NCI-H128 (cell line): ENCODE results near the gene IPCEF1.

ENCODE experiments used
- DNase-seq: peaks from one replicate; lab custom pipeline; 2025; ENCODE audit not compliant: unreplicated experiment; lab: John Stamatoyannopoulos, UW

IPCEF1 gene

DNA sequence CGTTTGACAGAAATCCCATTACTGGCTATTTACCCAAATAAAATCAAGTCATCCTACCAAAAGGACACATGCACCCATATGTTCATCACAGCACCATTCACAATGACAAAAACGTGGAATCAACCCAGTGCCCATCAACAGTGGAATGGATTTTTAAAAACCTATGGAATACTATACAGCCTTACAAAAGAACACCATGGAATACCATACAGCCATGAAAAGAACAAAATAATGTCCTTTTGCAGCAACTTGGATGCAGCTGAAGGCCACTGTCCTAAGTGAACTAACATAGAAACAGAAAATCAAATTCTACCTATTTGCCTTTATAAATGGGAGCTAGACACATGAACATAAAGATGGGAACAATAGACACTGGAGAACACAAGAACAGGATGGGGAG lies 17.4 kb upstream of the IPCEF1 start:
- no peak for DNase-seq

DNA sequence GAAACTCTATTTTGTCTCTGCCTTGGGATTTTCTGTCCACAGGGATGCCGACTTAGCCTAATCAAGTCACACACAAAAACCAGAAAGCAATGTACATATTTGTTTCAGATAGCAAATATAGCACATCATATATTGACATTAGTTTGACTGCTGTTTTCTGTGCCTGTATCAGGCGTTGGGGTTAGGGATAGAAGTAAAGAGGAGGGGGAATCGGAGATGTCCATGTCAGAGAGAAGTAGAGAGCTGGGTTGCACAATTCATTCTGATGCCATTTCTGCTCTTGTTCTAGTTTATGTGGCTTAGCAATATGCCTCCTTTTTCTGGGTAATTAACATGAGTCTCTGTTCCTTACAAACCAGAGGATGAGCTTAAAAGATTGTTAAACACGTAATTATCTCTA lies 14.7 kb upstream of the IPCEF1 start:
- no peak for DNase-seq

DNA sequence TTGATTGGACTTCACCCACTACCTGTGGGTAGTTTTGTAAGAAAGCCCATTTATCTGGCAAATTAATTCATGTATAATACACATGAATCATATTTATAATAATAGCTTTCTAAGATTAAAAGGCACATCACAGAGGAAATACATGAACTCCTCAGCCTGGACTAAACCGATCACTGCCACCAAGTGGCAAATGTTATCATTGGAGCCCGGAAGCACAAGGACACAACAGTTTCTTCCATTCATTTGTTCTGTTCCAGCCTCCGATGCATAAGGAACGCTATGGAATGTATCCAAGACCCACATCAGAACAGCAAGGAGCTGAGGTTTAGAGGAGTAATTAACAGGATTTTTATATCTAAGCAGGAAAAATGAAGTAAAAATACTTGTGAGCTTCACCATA lies 13.9 kb upstream of the IPCEF1 start:
- DNase-seq = no peak

DNA sequence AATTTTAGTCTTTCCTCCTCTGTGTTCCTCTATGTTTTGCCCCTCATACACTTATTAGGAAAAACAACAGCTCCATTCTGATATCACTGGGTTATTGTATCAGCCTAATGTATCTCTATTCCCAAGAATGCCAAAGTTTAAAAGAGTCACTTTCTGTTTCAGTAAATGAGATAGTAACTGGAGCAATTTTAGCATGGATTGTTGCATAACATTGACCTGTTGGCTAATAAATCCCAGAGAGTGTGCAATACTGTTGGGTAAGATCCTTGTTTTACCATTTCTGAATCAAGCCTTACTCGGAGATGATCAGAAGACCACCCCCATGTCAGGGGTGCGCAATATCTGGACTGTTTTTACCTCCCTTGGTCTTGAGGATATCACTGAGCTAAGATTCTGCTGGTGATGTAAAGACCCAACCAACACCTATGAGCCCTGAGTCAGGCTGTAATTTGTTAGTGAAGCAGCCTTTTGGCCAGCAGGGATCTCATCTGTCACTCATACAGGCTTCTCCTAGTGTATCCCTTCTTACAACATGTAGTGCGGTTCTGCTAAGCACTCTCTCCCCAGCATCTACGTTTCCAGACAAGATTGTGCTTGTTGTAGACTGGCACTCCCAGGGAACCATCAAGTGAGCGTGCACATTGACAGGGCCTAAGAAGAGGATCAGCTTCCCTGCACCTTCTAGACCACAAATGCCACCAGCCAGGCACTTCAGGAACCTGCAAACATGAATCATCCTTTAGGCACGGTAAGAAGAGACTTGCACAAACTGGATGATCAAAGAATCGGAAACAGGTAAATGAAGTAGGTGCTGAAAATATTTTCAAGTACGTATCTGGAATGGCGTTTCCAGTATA lies 11.5 kb upstream of the IPCEF1 start:
- no peak for DNase-seq

DNA sequence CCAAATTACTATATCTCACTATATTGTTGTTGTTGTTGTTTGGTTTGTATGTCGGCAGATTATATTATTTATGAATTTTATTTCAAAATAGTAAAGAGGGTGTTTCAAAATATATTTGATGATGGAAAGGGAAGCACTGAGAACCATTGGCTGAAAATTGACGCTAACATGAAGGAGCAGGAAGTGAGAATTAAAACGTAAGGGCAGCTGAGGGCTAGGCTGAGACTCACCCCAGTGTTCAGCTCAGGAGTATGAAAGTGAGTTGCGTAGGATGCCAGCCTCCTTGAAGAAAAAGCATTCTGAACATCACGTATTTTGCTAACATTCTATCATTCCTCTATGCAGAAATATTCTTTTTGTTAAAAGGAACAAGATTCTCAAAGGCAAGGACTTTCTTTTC lies 10.7 kb upstream of the IPCEF1 start:
- DNase-seq = no peak

DNA sequence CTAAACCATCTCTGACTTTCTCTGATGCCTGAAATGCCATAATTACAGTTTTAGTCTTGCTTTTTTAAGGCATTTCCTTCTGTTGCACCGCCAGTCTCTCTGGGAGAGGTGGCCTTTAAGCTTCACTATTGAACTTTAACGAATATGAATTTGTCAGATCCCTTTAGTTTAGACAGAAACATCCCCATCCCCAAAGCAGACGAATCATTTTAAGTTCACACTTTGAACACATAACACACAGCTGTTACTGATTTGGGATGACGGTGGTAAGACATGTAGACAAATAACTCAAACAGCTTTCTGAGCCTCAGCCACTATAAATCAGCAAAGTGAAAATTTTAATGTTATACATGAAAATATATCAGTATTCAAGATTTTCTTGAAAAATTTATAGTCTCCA lies 7.2 kb upstream of the IPCEF1 start:
- DNase-seq = no peak

DNA sequence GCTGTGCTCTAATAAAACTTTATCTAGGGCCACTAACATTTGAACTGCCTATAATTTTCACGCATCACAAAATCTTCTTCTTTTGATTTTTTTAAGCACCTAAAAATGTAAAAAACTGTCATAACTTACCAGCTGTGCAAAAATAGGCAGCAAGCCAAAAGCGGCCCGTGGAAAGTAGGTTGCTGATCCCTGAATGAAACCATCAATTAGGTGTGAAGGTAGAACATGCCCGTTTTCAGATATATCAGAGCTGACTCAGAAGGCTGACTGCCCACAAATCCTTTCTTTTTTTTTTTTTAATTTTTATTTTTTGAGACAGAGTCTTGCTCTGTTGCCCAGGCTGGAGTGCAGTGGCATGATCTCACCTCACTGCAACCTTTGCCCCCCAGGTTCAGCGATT lies 4.9 kb upstream of the IPCEF1 start:
- no peak for DNase-seq

DNA sequence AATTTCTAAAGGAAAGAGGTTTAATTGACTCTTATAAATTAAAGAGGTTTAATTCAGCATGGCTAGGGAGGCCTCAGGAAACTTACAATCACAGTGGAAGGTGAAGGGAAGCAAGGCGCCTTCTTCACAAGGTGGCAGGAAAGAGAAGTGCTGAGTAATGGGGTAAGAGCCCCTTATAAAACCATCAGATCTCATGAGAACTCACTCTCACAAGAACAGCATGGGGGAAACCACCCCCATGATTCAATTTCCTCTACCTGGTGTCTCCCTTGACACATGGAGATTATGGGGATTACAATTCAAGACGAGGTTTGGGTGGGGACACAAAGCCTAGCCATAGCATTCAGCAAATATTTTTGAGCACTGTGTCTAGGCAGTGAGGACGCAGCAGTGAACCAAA lies 3.9 kb upstream of the IPCEF1 start:
- DNase-seq = no peak

DNA sequence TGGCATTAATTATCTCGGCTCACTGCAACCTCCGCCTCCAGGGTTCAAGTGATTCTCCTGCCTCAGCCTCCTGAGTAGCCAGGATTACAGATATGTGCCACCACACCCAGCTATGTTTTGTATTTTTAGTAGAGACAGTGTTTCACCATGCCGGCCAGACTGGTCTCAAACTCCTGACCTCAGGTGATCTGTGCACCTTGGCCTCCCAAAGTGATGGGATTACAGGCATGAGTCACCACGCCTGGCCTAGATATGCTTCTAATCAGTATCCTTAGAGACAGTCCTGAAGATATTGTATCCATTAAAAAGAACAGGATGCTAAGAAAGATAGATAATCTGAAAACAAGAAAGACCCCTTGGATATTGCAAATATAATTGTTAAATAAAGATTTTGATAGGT lies 3.1 kb upstream of the IPCEF1 start:
- no peak for DNase-seq

DNA sequence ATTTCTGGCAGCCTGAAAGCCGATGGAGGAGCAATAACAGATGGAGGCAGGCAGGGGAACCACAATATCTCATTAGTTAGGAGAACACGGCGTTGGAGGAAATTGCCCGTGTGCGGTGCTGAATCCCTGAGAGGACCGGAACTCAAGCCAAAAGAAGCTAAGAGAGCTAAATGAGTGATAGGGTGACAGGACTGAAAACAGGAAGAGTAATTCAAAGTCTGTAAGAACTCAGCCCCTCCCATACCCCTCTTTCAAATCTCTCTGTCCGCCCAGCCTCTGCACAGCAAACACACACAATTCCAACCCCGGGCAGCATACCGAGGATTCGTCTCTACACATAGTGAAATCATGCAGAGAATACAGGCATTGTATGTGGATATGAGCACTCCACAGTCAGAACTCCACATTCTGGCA lies 2.6 kb upstream of the IPCEF1 start:
- no peak for DNase-seq

DNA sequence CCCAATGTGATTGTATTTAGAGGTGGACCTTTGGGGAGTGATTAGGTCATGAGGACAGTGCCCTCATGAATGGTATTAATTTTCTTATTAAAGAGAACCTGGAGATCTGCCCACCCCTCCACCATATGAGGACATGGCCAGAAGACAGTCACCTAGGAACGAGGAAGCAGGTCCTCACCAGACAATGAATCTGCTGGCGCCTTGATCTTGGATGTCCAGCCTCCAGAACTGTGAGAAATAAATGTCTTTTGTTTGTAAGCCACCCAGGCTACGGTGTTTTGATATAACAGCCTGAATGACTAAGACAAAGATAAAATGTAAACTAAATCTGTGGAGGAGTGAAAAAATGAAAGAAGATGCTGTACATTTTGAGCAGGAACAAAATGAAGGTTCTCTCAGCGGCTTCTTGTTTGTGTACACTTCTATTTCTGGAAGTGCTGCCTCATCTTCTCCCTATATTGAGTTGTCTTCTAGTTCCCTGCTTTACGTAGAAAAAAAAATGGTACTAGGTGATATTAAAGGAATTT lies 1.5 kb upstream of the IPCEF1 start:
- DNase-seq = no peak

DNA sequence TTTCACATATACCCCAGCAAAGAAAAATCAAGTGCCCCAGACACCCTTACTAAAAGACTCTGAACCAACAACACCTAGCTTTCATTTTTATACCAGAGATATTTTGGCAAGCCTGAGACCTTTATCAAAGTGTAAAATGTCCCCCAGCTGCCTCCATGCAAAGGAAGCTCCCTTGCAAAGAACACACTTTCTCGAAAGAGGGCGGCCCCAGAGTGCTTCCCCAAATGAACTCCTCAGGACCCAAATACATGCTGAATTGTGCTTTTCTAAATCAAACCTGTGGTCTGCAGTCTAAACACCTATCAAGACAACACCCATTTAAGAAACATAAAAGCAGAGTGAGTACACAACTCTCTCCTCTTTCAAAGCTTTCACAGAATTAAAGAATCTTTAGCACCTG lies 490 bp downstream of the IPCEF1 start:
- DNase-seq = no peak

DNA sequence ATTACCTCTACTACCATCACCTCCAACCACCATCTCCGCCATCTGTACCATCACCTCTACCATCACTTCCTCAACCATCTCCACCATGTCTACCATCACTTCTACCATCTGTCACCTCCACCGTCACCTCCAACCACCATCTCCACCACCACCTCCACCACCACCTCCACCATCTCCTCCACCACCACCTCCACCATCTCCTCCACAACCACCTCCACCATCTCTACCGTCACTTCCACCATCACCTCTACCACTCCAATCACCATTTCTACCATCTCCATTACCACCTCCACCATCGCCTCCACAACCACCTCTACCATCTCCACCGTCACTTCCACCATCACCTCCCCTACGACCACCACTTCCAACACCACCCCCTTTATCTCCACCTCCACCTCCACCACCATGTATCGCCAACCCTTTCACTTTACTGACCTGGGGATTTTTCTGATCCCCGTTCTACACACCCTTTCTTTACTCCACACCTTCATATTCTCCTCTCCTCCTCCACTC lies 2.3 kb downstream of the IPCEF1 start:
- no peak for DNase-seq

DNA sequence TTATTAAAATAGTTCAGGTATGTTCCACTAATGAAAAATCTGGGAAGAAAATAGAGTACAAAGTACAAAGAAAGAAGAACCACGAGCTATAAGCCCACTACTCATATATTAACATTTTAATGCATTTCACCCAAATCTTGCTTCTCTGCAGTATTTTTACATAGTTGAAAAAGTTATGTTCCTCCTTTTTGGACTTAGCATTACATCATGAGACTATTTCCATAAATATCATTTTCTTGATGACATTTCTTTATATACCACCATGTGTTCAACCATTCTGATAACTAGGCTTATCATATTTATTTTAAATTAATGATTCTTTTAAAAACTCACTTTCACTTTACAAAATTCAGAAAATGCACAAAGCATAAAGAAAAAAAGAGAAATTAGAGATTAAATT lies 3.0 kb downstream of the IPCEF1 start:
- DNase-seq = no peak

DNA sequence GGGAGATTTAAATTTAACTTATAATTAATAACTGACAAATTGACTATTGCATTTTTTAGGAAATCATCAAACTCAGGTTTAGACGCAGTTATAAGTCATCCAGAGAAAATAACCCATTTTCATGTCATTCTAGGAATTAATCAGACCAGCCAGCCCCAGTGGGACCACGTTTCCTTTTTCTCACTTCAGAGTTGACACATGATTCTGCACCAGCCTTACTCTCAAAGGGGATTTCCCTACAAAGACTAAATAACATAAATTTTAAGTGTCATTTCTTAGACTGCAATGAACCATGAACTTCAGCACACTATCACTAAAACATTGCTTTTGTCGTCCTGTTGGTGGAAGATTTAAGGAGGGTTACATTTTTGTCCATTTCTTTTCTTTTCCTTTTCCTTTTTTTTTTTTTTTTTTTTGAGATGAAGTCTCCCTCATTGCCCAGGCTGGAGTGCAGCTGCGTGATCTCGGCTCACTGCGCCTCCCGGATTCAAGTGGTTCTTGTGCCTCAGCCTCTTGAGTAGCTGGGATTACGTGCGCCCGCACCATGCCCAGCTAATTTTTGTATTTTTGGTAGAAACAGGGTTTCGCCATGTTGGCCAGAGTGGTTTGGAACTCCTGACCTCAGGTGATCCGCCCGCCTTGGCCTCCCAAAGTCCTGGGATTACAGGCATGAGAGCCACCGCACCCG lies 3.6 kb downstream of the IPCEF1 start:
- no peak for DNase-seq

DNA sequence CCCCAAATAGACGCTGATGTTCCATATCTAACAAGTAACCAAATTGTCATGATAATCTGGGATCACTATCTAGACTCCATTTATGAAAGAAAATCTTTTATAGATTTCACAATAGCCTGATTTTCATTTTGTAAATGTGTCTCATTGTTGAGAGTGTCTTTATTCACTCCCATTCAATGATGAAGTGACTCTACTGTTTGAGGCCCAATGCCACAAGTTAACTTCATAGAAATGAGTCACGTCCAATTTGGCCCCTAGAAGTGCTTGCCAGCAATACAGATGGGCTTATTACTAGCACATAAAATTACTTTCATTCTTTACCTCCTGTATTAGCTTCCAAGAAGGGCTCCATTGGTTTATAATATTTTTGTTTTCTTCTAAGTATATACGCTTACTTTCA lies 6.3 kb downstream of the IPCEF1 start:
- DNase-seq = no peak

DNA sequence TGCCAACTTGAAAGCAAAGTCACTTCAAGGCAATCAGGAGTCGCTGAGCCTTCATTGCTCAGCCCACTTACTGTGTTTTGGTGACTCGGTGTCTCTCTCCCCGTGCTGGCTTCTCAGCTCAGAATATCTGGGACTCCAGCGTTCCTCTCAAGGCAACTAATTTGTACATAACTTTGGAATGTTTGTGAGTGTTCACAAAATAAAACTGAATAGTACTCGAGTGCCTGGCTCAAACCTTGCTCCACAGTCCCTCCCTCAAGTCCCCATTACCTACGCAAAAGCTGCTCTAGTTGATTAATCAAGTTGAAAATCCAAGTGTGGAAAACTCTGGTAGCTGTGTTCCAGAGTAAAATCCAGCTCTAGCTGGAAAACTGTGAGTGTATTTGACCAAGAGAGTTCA lies 8.6 kb downstream of the IPCEF1 start:
- DNase-seq = no peak

DNA sequence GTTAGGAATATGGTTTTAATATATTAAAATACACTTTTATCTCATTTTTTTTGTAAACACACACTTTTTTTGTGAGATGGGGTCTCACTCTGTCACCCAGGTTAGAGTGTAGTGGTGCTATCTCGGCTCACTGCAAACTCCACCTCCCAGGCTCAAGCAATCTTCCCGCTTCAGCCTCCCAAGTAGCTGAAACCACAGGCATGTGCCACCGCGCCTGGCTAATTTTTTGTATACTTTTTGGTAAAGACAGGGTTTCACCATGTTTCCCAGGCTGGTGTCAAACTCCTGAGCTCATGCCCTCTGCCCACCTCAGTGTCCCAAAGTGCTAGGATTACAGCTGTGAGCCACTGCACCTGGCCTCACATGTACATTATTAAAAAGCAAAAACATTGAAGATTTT lies 10.8 kb downstream of the IPCEF1 start:
- DNase-seq = no peak

DNA sequence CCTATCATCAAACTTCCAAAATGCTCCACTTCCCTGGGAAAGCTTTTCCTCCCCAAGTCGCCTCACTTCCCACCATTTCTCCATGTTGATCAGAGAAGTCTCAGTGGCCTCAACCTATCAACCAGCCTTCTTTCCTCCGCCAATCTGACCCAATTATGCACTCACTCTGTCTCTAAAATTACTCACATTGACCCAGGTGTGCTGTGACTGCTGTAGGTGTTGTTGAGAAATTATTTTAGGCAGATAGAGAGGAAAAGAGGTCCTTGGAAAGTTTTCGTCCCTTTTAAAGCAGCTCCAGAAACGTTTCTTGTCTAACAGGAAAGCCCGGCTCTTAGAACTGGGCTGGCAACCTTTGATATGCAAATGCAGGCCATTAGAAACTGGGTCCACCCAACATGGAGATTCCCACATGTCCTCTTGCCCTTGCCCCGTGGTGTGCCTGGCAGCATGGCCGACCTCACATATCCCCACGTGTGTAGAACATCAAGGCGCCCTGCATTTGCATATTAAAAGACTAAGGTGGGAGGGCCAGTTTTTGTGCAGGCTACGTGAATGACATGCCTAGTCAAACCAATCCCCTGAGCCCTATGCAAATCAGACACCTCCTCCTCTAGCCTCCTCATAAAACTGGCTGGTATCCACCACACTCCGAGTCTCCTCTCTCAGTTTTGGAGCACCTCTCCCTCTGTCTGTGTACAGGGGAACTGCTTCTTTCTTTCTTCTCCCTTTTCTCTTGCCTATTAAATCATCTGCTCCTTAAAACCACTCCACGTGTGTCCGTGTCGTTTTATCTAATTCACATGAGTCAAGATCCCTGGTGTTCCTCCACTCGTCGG lies 12.9 kb downstream of the IPCEF1 start:
- no peak for DNase-seq

DNA sequence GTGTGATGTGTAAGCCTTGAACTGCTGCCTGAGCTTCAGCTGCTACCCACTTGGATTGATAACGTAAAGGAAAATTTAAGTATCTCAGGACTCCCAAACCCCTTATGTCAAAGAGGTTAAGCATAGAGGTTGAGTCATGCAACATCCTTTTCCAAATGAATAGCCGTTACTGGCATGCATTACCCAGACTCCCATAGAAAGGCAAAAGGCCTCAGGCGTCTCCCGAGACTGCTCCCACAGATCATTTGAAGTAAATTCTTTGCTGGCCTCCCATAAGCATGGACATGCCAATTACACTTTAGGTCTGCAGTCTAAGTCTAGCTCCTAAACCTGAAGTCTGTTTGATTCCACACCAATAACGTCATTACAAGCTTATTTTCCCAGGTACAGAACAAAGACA lies 14.7 kb downstream of the IPCEF1 start:
- DNase-seq = no peak

DNA sequence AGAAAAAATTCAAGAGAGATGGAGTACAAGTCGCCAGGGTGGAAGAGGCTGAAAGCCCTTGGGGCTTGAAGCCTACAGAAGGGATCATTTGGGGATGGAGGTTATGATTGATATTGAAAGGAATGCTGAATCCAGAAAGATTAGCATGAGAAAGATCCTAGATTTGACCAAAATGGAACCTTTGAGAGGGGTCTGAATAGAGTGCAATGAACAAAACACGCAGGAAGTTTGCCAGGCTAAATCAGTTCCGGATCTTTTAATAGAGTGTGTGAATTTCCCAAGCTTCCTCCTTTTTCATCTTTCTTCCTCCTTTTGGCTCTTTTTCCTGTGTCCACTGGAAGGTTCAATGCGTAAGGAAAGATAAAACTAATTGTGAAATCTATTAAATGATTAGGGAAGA lies 15.3 kb downstream of the IPCEF1 start:
- DNase-seq = no peak
